HG02642 (cell line): ENCODE measurements around the gene GBP4.

ENCODE experiments used
- ATAC-seq: cut with Tn5 transposase; IDR thresholded peaks from one replicate; pipeline ENCODE4 v1.9.1; 2021; ENCODE audit warnings: mild to moderate bottlenecking; ENCODE audit not compliant: unreplicated experiment, poor library complexity

The GBP4 gene

GRCh38 chr1:89172468-89173143 is 26.1 kb downstream of the GBP4 start:
- ATAC-seq: no peak

- ATAC-seq: no peak
Measured at GRCh38 chr1:89171067-89171438, 27.7 kb downstream of the GBP4 start.

- ATAC-seq: no peak
Measured at GRCh38 chr1:89170170-89171066, 28.3 kb downstream of the GBP4 start.

GRCh38 chr1:89169166-89169565 is 29.6 kb downstream of the GBP4 start:
- no peak for ATAC-seq

- ATAC-seq: no peak
Measured at GRCh38 chr1:89167590-89168230, 31.0 kb downstream of the GBP4 start.

- ATAC-seq: no peak
Measured at GRCh38 chr1:89166705-89167104, 32.0 kb downstream of the GBP4 start.

GRCh38 chr1:89165811-89166210 is 32.9 kb downstream of the GBP4 start:
- ATAC-seq: no peak

GRCh38 chr1:89151047-89151446 is 47.7 kb downstream of the GBP4 start:
- ATAC-seq: no peak

- no peak for ATAC-seq
Measured at GRCh38 chr1:89149976-89150375, 48.8 kb downstream of the GBP4 start.

GRCh38 chr1:89149229-89149628 is 49.5 kb downstream of the GBP4 start:
- ATAC-seq: no peak

GRCh38 chr1:89147678-89148658 is 50.8 kb downstream of the GBP4 start:
- no peak for ATAC-seq

GRCh38 chr1:89146721-89147120 is 52.0 kb downstream of the GBP4 start:
- ATAC-seq: no peak

- no peak for ATAC-seq
Measured at GRCh38 chr1:89143484-89143883, 55.3 kb downstream of the GBP4 start.

- ATAC-seq: no peak
Measured at GRCh38 chr1:89142160-89142559, 56.6 kb downstream of the GBP4 start.

GRCh38 chr1:89133747-89134146 is 65.0 kb downstream of the GBP4 start:
- no peak for ATAC-seq
